ENCODE measurements around the gene METTL24. TPM values are rescaled to one million over a fixed set of nuclear protein-coding genes. Genes with fewer than 3 reads are reported as not detected.

Gene METTL24
- total RNA-seq, 6 experiments from 2014 or later: not detected

GRCh38 chr6:110232450-110232849 lies 125.7 kb downstream of the METTL24 start:
- H3K36me3 Mint-ChIP-seq (ENCODE audit: low read depth): peaks cover 17% of the 10 kb centered on the region
- no peak overlapping the region for H3K4me3 Mint-ChIP-seq
- H3K9me3 Mint-ChIP-seq: no peaks in the 10 kb centered on the region
- H3K4me1 Mint-ChIP-seq (ENCODE audit: low read depth): peaks cover 13% of the 10 kb centered on the region
- DNase-seq: peak; percentile 24
- H3K27me3 Mint-ChIP-seq (ENCODE audit: insufficient read depth): no peaks in the 10 kb centered on the region
- H3K27ac Mint-ChIP-seq: peak overlapping the region; percentile 54
- TF ChIP-seq, protein P1, sequence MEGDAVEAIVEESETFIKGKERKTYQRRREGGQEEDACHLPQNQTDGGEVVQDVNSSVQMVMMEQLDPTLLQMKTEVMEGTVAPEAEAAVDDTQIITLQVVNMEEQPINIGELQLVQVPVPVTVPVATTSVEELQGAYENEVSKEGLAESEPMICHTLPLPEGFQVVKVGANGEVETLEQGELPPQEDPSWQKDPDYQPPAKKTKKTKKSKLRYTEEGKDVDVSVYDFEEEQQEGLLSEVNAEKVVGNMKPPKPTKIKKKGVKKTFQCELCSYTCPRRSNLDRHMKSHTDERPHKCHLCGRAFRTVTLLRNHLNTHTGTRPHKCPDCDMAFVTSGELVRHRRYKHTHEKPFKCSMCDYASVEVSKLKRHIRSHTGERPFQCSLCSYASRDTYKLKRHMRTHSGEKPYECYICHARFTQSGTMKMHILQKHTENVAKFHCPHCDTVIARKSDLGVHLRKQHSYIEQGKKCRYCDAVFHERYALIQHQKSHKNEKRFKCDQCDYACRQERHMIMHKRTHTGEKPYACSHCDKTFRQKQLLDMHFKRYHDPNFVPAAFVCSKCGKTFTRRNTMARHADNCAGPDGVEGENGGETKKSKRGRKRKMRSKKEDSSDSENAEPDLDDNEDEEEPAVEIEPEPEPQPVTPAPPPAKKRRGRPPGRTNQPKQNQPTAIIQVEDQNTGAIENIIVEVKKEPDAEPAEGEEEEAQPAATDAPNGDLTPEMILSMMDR (IDR thresholded peaks at IDR 0.05): no peak

GRCh38 chr6:110226261-110226660 lies 131.9 kb downstream of the METTL24 start:
- no peak for DNase-seq
- H3K4me3 Mint-ChIP-seq: no peak overlapping the region
- peaks cover 6% of the 10 kb centered on the region; the same call in 1 of the 2 replicates for H3K4me1 Mint-ChIP-seq (ENCODE audit: low read depth)
- H3K36me3 Mint-ChIP-seq (ENCODE audit: low read depth): peaks cover 10% of the 10 kb centered on the region
- H3K9me3 Mint-ChIP-seq: no peaks in the 10 kb centered on the region
- TF ChIP-seq, protein P1 (IDR thresholded peaks at IDR 0.05): no peak
- no peaks in the 10 kb centered on the region for H3K27me3 Mint-ChIP-seq (ENCODE audit: insufficient read depth)
- H3K27ac Mint-ChIP-seq: no peak overlapping the region

GRCh38 chr6:110221738-110222137 lies 136.4 kb downstream of the METTL24 start:
- no peak overlapping the region for H3K4me3 Mint-ChIP-seq
- H3K4me1 Mint-ChIP-seq (ENCODE audit: low read depth): peaks cover 18% of the 10 kb centered on the region
- H3K36me3 Mint-ChIP-seq (ENCODE audit: low read depth): peaks cover 26% of the 10 kb centered on the region
- no peaks in the 10 kb centered on the region for H3K9me3 Mint-ChIP-seq
- no peaks in the 10 kb centered on the region; the same call in 1 of the 2 replicates for H3K27me3 Mint-ChIP-seq (ENCODE audit: insufficient read depth)
- TF ChIP-seq, protein P1 (IDR thresholded peaks at IDR 0.05): no peak
- DNase-seq: no peak
- H3K27ac Mint-ChIP-seq: no peak overlapping the region; the same call in 1 of the 2 replicates

DNA sequence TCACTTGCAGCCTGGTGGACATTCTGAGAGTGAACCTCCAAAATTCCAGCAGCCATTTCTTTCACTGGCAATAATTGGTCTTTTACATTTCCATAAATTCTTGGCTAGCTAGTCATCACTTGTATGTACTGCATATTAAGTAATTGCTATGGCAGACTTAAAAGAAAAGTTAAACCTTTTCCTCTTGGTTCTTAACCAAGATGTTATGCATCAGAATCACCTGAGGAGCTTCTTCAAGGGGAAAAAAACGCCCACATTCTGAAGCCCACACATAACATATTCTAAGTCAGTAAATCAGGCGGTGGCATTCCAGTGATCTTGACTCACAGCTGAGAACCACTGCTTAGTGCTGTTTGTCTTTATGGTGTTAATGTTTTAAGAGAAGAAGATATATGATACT lies 140.9 kb downstream of the METTL24 start:
- no peaks in the 10 kb centered on the region; the same call in 1 of the 2 replicates for H3K27me3 Mint-ChIP-seq (ENCODE audit: insufficient read depth)
- DNase-seq: peak; percentile 54
- peaks cover 35% of the 10 kb centered on the region for H3K36me3 Mint-ChIP-seq (ENCODE audit: low read depth)
- H3K4me3 Mint-ChIP-seq: no peak overlapping the region
- H3K9me3 Mint-ChIP-seq: no peaks in the 10 kb centered on the region
- TF ChIP-seq, protein P1 (IDR thresholded peaks at IDR 0.05): no peak
- peaks cover 28% of the 10 kb centered on the region for H3K4me1 Mint-ChIP-seq (ENCODE audit: low read depth)
- no peak overlapping the region for H3K27ac Mint-ChIP-seq

DNA sequence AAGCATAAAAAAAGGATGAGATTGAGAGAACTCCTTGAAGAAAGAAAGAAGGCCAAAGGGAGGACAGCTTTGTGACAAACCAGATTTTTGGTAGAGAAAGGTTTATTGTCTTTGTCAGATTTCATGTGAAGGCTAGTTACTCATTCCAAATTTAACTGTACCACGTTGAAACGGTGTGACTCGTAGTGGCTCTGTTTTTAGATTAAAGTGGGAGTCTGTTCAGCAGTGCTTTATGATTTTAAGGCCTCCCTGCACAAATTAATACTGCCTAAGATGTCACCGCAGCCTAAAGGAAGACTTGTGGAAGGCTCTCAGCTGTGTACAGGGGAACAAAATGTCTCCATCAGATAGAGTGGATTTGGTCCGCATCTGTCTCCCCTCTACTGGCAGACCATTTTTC lies 142.0 kb downstream of the METTL24 start:
- TF ChIP-seq, protein P1 (IDR thresholded peaks at IDR 0.05): no peak
- Mint-ChIP-seq H3K27me3 (ENCODE audit: insufficient read depth) (no peaks in the 10 kb centered on the region; the same call in 1 of the 2 replicates), H3K4me1 (ENCODE audit: low read depth) (peaks cover 37% of the 10 kb centered on the region), H3K9me3 (no peaks in the 10 kb centered on the region), H3K4me3 (no peak overlapping the region), H3K36me3 (ENCODE audit: low read depth) (peaks cover 44% of the 10 kb centered on the region), H3K27ac (peak overlapping the region; percentile 32; the same call in 1 of the 2 replicates)
- peak; percentile 4 for DNase-seq

GRCh38 chr6:110214338-110214737 lies 143.8 kb downstream of the METTL24 start:
- Mint-ChIP-seq H3K36me3 (ENCODE audit: low read depth) (peaks cover 35% of the 10 kb centered on the region), H3K9me3 (no peaks in the 10 kb centered on the region), H3K4me3 (no peak overlapping the region), H3K27ac (no peak overlapping the region), H3K27me3 (ENCODE audit: insufficient read depth) (no peaks in the 10 kb centered on the region), H3K4me1 (ENCODE audit: low read depth) (peaks cover 37% of the 10 kb centered on the region)
- DNase-seq: no peak
- TF ChIP-seq, protein P1 (IDR thresholded peaks at IDR 0.05): no peak

All from HFFc6 (cell line).